GM19468 (cell line): Measurements from ENCODE around the gene CD8B.
"Not testable (repeated sequence)": the region's sequence is repeated elsewhere in the genome, so short reads cannot be mapped to it uniquely, and the experiment has no call there.

ENCODE experiments used
- ATAC-seq: cut with Tn5 transposase; IDR thresholded peaks from one replicate; pipeline ENCODE4 v1.9.1; 2021; ENCODE audit warnings: mild to moderate bottlenecking, moderate library complexity, moderate number of reproducible peaks; ENCODE audit not compliant: unreplicated experiment; ENCODE audit errors: extremely low read depth

The CD8B gene

GRCh38 chr2:86861628-86862379, at the start of gene CD8B:
CD8B (minus strand) TSS chr2:86861886; CDS start chr2:86861865, 21 bp downstream.
- ATAC-seq = not testable (repeated sequence)

- ATAC-seq = not testable (repeated sequence)
These were observed 44.2 kb upstream of the CD8B start for GRCh38 chr2:86905868-86906267.

GRCh38 chr2:86900687-86901086, 39.0 kb upstream of the CD8B start:
- ATAC-seq = not testable (repeated sequence)

GRCh38 chr2:86886026-86886425, 24.3 kb upstream of the CD8B start:
- not testable (repeated sequence) for ATAC-seq

GRCh38 chr2:86882865-86883264, 21.2 kb upstream of the CD8B start:
- ATAC-seq = not testable (repeated sequence)

GRCh38 chr2:86882118-86882665, 20.5 kb upstream of the CD8B start:
- not testable (repeated sequence) for ATAC-seq

GRCh38 chr2:86878986-86879385, 17.3 kb upstream of the CD8B start:
- ATAC-seq = not testable (repeated sequence)

- not testable (repeated sequence) for ATAC-seq
These were observed 9.3 kb upstream of the CD8B start for GRCh38 chr2:86870941-86871340.

GRCh38 chr2:86868895-86869468, 7.3 kb upstream of the CD8B start:
- not testable (repeated sequence) for ATAC-seq

GRCh38 chr2:86862380-86862703, 656 bp upstream of the CD8B start:
- ATAC-seq = not testable (repeated sequence)

GRCh38 chr2:86861175-86861574, 511 bp downstream of the CD8B start:
- ATAC-seq = not testable (repeated sequence)

- ATAC-seq = not testable (repeated sequence)
These were observed 1.1 kb downstream of the CD8B start for GRCh38 chr2:86860573-86860972.

- not testable (repeated sequence) for ATAC-seq
These were observed 4.0 kb downstream of the CD8B start for GRCh38 chr2:86857688-86858087.

GRCh38 chr2:86856498-86856897, 5.2 kb downstream of the CD8B start:
- ATAC-seq = not testable (repeated sequence)

GRCh38 chr2:86855981-86856380, 5.7 kb downstream of the CD8B start:
- ATAC-seq = not testable (repeated sequence)

GRCh38 chr2:86851581-86851980, 10.1 kb downstream of the CD8B start:
- not testable (repeated sequence) for ATAC-seq

- not testable (repeated sequence) for ATAC-seq
These were observed 19.0 kb downstream of the CD8B start for GRCh38 chr2:86842607-86843234.

- ATAC-seq = not testable (repeated sequence)
These were observed 20.4 kb downstream of the CD8B start for GRCh38 chr2:86841330-86841729.

- not testable (repeated sequence) for ATAC-seq
These were observed 21.7 kb downstream of the CD8B start for GRCh38 chr2:86839871-86840548.

GRCh38 chr2:86839455-86839854, 22.2 kb downstream of the CD8B start:
- ATAC-seq = not testable (repeated sequence)
